HEK293 (cell line): ENCODE data around the gene NOX5.

ENCODE experiments used
- CTCF ChIA-PET: fragments of 350-600 bp; formaldehyde crosslinking; extraction: SDS; loops from one replicate; lab custom pipeline; 2021; ENCODE audit warnings: antibody characterized with exemption; lab: Yijun Ruan, JAX
- POLR2A ChIA-PET: fragments of 300-600 bp; formaldehyde crosslinking; extraction: SDS; loops from one replicate; lab custom pipeline; 2020; ENCODE audit warnings: antibody characterized with exemption, inconsistent platforms; lab: Yijun Ruan, JAX
- H3K27ac ChIP-seq: fragments of 200-500 bp; sonication (Bioruptor generic); 2 replicates; pipeline ENCODE4 v1.5.1; 2014; ENCODE audit warnings: low read depth, low read length, control low read depth, inconsistent platforms; ENCODE audit errors: extremely low read depth
- H3K36me3 ChIP-seq, 2 experiments: fragments of 200-500 bp in 1 of 2; sonication (Bioruptor generic) in 1 of 2; 1 replicate in 1 of 2; 2 replicates in 1 of 2; pipeline ENCODE4 v1.5.1; 2014 to 2017; ENCODE audit warnings: inconsistent platforms in 2 of 2, low read length in 2 of 2; ENCODE audit not compliant: control insufficient read depth in 2 of 2, insufficient read depth in 1 of 2
- H3K4me1 ChIP-seq: fragments of 200-500 bp; sonication (Bioruptor generic); 2 replicates; pipeline ENCODE4 v1.5.1; 2014; ENCODE audit warnings: mild to moderate bottlenecking, low read length, inconsistent platforms; ENCODE audit not compliant: control insufficient read depth, insufficient read depth
- H3K4me3 ChIP-seq: 2 replicates; pipeline ENCODE4 v1.5.1; 2011; ENCODE audit warnings: low read depth, mild to moderate bottlenecking, control low read depth, low read length, moderate library complexity
- H3K9me3 ChIP-seq: fragments of 200-500 bp; sonication (Bioruptor generic); 2 replicates; pipeline ENCODE4 v1.5.1; 2014; ENCODE audit warnings: low read depth, low read length, inconsistent platforms; ENCODE audit not compliant: control insufficient read depth, insufficient read depth
- MZF1 ChIP-seq: fragments of 450-650 bp; formaldehyde crosslinking; IDR thresholded peaks from 2 replicates; pipeline ENCODE4 v1.5.1; 2017; ENCODE audit warnings: missing biosample characterization, missing genetic modification characterization, borderline replicate concordance
- SETDB1 ChIP-seq: IDR thresholded peaks from one replicate; pipeline ENCODE4 v1.6.1; 2017; ENCODE audit warnings: mild to moderate bottlenecking, low read length, moderate library complexity, mixed read lengths; ENCODE audit not compliant: insufficient read length
- ZNF146 ChIP-seq: fragments of 450-650 bp; formaldehyde crosslinking; IDR thresholded peaks from 2 replicates; pipeline ENCODE4 v1.5.1; 2016; ENCODE audit warnings: missing biosample characterization, missing genetic modification characterization
- ZNF184 ChIP-seq: fragments of 450-650 bp; IDR thresholded peaks from 2 replicates; pipeline ENCODE4 v1.5.1; 2018; ENCODE audit warnings: missing biosample characterization, mild to moderate bottlenecking, missing genetic modification characterization
- ZNF292 ChIP-seq: fragments of 450-650 bp; formaldehyde crosslinking; IDR thresholded peaks from 2 replicates; pipeline ENCODE4 v1.5.1; 2016; ENCODE audit warnings: low read depth, missing biosample characterization, missing genetic modification characterization, borderline replicate concordance
- ZNF302 ChIP-seq: fragments of 450-650 bp; formaldehyde crosslinking; IDR thresholded peaks from 2 replicates; pipeline ENCODE4 v1.5.1; 2016; ENCODE audit warnings: missing biosample characterization, missing genetic modification characterization, low read depth
- ZNF324 ChIP-seq: fragments of 450-650 bp; formaldehyde crosslinking; IDR thresholded peaks from 2 replicates; pipeline ENCODE4 v1.5.1; 2016; ENCODE audit warnings: missing biosample characterization, missing genetic modification characterization
- ZNF48 ChIP-seq: fragments of 450-650 bp; formaldehyde crosslinking; IDR thresholded peaks from 2 replicates; pipeline ENCODE4 v1.5.1; 2016; ENCODE audit warnings: missing biosample characterization, missing genetic modification characterization
- ZNF521 ChIP-seq: fragments of 450-650 bp; formaldehyde crosslinking; IDR thresholded peaks from 2 replicates; pipeline ENCODE4 v1.5.1; 2017; ENCODE audit warnings: missing biosample characterization, mild to moderate bottlenecking, missing genetic modification characterization
- ZNF529 ChIP-seq: fragments of 450-650 bp; formaldehyde crosslinking; IDR thresholded peaks from 2 replicates; pipeline ENCODE4 v1.5.1; 2017; ENCODE audit warnings: missing genetic modification characterization, missing biosample characterization; ENCODE audit not compliant: insufficient replicate concordance
- ZNF843 ChIP-seq: fragments of 450-650 bp; formaldehyde crosslinking; IDR thresholded peaks from 2 replicates; pipeline ENCODE4 v1.5.1; 2016; ENCODE audit warnings: missing biosample characterization, missing genetic modification characterization
- ZSCAN30 ChIP-seq: fragments of 450-650 bp; IDR thresholded peaks from 2 replicates; pipeline ENCODE4 v1.5.1; 2018; ENCODE audit warnings: missing biosample characterization, mild to moderate bottlenecking, missing genetic modification characterization, moderate library complexity
- TF ChIP-seq, protein P1 (sequence below): fragments of 450-650 bp; formaldehyde crosslinking; IDR thresholded peaks from 2 replicates; pipeline ENCODE4 v1.5.1; 2017; ENCODE audit warnings: missing biosample characterization, missing genetic modification characterization
- TF ChIP-seq, protein P2 (sequence below): fragments of 450-650 bp; formaldehyde crosslinking; IDR thresholded peaks from 2 replicates; pipeline ENCODE4 v1.5.1; 2016; ENCODE audit warnings: missing biosample characterization, missing genetic modification characterization
- TF ChIP-seq, protein P3 (sequence below): fragments of 450-650 bp; formaldehyde crosslinking; IDR thresholded peaks from 2 replicates; pipeline ENCODE4 v1.5.1; 2016; ENCODE audit warnings: missing biosample characterization, missing genetic modification characterization
- TF ChIP-seq, protein P4 (sequence below): fragments of 450-650 bp; formaldehyde crosslinking; IDR thresholded peaks from 2 replicates; pipeline ENCODE4 v1.5.1; 2017; ENCODE audit warnings: missing biosample characterization, missing genetic modification characterization
- TF ChIP-seq, protein P5 (sequence below): fragments of 450-650 bp; formaldehyde crosslinking; IDR thresholded peaks from 2 replicates; pipeline ENCODE4 v1.5.1; 2017; ENCODE audit warnings: missing biosample characterization, missing genetic modification characterization

NOX5 gene

DNA sequence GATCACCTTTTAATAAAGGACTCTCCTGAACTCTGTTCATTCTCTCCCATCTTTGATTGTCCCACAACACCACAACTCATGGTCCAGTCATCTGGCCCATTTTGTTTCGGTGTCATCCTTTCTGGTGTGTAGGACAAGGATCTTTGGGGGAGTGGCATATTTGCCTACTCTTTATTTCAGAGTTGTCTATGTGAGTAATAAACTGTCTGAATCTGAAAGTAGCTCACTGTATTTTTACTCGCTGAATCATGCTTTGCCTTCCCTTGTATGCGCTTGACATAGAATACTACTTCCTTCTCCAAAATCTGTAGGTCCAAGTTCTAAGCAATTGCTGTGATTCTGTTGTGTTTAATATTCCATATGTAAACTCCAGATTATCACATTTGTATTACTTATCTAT lies 29.9 kb upstream of the NOX5 start:
- ChIA-PET CTCF (interaction anchor here (0.7 to 1.6 kb wide), 2 partner anchors 11 to 74 kb away, joined by 4 to 6 read pairs; no protein-coding TSS in a partner anchor), POLR2A (no interaction called here)
- Histone ChIP-seq H3K27ac (no peak overlapping the region), H3K9me3 (no peaks in the 10 kb centered on the region), H3K4me3 (no peak overlapping the region), H3K4me1 (no peaks in the 10 kb centered on the region), H3K36me3 (no peaks in the 10 kb centered on the region)
- TF ChIP-seq SETDB1 (no peak), ZNF529 (tag by site-specific recombination) (no peak), ZNF302 (no peak), MZF1 (tag by site-specific recombination) (no peak), ZNF521 (tag by site-specific recombination) (no peak), ZNF843 (no peak), ZNF292 (tag by site-specific recombination) (no peak), ZNF146 (tag by site-specific recombination) (no peak), ZNF324 (tag by site-specific recombination) (no peak), ZNF48 (tag by site-specific recombination) (no peak), ZNF184 (tag by site-specific recombination) (no peak), ZSCAN30 (tag by site-specific recombination) (no peak)
- TF ChIP-seq, protein P1, sequence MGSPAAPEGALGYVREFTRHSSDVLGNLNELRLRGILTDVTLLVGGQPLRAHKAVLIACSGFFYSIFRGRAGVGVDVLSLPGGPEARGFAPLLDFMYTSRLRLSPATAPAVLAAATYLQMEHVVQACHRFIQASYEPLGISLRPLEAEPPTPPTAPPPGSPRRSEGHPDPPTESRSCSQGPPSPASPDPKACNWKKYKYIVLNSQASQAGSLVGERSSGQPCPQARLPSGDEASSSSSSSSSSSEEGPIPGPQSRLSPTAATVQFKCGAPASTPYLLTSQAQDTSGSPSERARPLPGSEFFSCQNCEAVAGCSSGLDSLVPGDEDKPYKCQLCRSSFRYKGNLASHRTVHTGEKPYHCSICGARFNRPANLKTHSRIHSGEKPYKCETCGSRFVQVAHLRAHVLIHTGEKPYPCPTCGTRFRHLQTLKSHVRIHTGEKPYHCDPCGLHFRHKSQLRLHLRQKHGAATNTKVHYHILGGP (tag by site-specific recombination): no peak
- TF ChIP-seq, protein P2, sequence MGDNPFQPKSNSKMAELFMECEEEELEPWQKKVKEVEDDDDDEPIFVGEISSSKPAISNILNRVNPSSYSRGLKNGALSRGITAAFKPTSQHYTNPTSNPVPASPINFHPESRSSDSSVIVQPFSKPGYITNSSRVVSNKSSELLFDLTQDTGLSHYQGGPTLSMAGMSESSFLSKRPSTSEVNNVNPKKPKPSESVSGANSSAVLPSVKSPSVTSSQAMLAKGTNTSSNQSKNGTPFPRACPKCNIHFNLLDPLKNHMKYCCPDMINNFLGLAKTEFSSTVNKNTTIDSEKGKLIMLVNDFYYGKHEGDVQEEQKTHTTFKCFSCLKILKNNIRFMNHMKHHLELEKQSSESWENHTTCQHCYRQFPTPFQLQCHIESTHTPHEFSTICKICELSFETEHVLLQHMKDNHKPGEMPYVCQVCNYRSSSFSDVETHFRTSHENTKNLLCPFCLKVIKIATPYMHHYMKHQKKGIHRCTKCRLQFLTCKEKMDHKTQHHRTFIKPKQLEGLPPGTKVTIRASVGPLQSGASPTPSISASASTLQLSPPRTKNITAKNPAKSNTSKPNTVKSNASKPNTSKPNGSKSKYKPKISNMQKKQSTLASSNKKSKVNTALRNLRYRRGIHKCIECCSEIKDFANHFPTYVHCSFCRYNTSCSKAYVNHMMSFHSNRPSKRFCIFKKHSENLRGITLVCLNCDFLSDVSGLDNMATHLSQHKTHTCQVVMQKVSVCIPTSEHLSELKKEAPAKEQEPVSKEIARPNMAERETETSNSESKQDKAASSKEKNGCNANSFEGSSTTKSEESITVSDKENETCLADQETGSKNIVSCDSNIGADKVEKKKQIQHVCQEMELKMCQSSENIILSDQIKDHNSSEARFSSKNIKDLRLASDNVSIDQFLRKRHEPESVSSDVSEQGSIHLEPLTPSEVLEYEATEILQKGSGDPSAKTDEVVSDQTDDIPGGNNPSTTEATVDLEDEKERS (tag by site-specific recombination): no peak
- TF ChIP-seq, protein P3, sequence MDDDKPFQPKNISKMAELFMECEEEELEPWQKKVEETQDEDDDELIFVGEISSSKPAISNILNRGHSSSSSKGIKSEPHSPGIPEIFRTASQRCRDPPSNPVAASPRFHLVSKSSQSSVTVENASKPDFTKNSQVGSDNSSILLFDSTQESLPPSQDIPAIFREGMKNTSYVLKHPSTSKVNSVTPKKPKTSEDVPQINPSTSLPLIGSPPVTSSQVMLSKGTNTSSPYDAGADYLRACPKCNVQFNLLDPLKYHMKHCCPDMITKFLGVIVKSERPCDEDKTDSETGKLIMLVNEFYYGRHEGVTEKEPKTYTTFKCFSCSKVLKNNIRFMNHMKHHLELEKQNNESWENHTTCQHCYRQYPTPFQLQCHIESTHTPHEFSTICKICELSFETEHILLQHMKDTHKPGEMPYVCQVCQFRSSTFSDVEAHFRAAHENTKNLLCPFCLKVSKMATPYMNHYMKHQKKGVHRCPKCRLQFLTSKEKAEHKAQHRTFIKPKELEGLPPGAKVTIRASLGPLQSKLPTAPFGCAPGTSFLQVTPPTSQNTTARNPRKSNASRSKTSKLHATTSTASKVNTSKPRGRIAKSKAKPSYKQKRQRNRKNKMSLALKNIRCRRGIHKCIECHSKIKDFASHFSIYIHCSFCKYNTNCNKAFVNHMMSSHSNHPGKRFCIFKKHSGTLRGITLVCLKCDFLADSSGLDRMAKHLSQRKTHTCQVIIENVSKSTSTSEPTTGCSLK: no peak
- TF ChIP-seq, protein P4, sequence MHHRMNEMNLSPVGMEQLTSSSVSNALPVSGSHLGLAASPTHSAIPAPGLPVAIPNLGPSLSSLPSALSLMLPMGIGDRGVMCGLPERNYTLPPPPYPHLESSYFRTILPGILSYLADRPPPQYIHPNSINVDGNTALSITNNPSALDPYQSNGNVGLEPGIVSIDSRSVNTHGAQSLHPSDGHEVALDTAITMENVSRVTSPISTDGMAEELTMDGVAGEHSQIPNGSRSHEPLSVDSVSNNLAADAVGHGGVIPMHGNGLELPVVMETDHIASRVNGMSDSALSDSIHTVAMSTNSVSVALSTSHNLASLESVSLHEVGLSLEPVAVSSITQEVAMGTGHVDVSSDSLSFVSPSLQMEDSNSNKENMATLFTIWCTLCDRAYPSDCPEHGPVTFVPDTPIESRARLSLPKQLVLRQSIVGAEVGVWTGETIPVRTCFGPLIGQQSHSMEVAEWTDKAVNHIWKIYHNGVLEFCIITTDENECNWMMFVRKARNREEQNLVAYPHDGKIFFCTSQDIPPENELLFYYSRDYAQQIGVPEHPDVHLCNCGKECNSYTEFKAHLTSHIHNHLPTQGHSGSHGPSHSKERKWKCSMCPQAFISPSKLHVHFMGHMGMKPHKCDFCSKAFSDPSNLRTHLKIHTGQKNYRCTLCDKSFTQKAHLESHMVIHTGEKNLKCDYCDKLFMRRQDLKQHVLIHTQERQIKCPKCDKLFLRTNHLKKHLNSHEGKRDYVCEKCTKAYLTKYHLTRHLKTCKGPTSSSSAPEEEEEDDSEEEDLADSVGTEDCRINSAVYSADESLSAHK: no peak
- TF ChIP-seq, protein P5, sequence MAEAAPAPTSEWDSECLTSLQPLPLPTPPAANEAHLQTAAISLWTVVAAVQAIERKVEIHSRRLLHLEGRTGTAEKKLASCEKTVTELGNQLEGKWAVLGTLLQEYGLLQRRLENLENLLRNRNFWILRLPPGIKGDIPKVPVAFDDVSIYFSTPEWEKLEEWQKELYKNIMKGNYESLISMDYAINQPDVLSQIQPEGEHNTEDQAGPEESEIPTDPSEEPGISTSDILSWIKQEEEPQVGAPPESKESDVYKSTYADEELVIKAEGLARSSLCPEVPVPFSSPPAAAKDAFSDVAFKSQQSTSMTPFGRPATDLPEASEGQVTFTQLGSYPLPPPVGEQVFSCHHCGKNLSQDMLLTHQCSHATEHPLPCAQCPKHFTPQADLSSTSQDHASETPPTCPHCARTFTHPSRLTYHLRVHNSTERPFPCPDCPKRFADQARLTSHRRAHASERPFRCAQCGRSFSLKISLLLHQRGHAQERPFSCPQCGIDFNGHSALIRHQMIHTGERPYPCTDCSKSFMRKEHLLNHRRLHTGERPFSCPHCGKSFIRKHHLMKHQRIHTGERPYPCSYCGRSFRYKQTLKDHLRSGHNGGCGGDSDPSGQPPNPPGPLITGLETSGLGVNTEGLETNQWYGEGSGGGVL (tag by site-specific recombination): no peak
